ENCODE measurements around the gene LCE2A.
"Not testable (repeated sequence)": the region's sequence is repeated elsewhere in the genome, so short reads cannot be mapped to it uniquely, and the experiment has no call there.

- not testable (repeated sequence) for TF ChIP-seq EZH2phosphoT487 (IDR thresholded peaks at IDR 0.05; ENCODE audit: insufficient read depth, low read depth); EZH2 (IDR thresholded peaks at IDR 0.05; ENCODE audit: insufficient read depth, poor library complexity, severe bottlenecking)
Measured at GRCh38 chr1:152674983-152675382, 23.2 kb upstream of the LCE2A start, which contains the start of gene LCE2C.
